GM11168 (cell line): ENCODE data around the gene UMAD1.
"Not testable (repeated sequence)": the region's sequence is repeated elsewhere in the genome, so short reads cannot be mapped to it uniquely, and the experiment has no call there.

Experiments
- in situ Hi-C: fragments of 300-500 bp; cut with MboI; formaldehyde crosslinking; loops from one replicate; pipeline ENCODE4 v1.12.0; 2022; ENCODE audit warnings: low sequenced_read_pairs; ENCODE audit not compliant: unreplicated experiment

The UMAD1 gene

GRCh38 chr7:7819442-7820247, 179.1 kb downstream of the UMAD1 start:
- in situ Hi-C loops, result no loop called here

- in situ Hi-C loops, result no loop called here
Observed at GRCh38 chr7:7820409-7820808, 179.9 kb downstream of the UMAD1 start.

GRCh38 chr7:7820939-7821338, 180.4 kb downstream of the UMAD1 start:
- in situ Hi-C loops, result no loop called here

GRCh38 chr7:7821517-7821916, 181.0 kb downstream of the UMAD1 start:
- in situ Hi-C loops, result no loop called here

GRCh38 chr7:7825294-7825693, 184.7 kb downstream of the UMAD1 start:
- in situ Hi-C loops, result not testable (repeated sequence)

- in situ Hi-C loops, result no loop called here
Observed at GRCh38 chr7:7829667-7830066, 189.1 kb downstream of the UMAD1 start.

- in situ Hi-C loops, result no loop called here
Observed at GRCh38 chr7:7830122-7830878, 189.7 kb downstream of the UMAD1 start.

- in situ Hi-C loops, result no loop called here
Observed at GRCh38 chr7:7832518-7832917, 192.0 kb downstream of the UMAD1 start.

GRCh38 chr7:7834761-7835160, 194.2 kb downstream of the UMAD1 start:
- in situ Hi-C loops, result no loop called here

GRCh38 chr7:7841027-7841426, 200.5 kb downstream of the UMAD1 start:
- in situ Hi-C loops, result no loop called here

GRCh38 chr7:7843240-7843639, 202.7 kb downstream of the UMAD1 start:
- in situ Hi-C loops, result no loop called here

GRCh38 chr7:7843972-7844371, 203.4 kb downstream of the UMAD1 start:
- in situ Hi-C loops, result no loop called here

GRCh38 chr7:7848246-7848645, 207.7 kb downstream of the UMAD1 start:
- in situ Hi-C loops, result no loop called here

- in situ Hi-C loops, result no loop called here
Observed at GRCh38 chr7:7848892-7849291, 208.3 kb downstream of the UMAD1 start.

GRCh38 chr7:7850150-7850549, 209.6 kb downstream of the UMAD1 start:
- in situ Hi-C loops, result no loop called here

GRCh38 chr7:7851381-7851780, 210.8 kb downstream of the UMAD1 start:
- in situ Hi-C loops, result no loop called here

GRCh38 chr7:7851991-7852390, 211.4 kb downstream of the UMAD1 start:
- in situ Hi-C loops, result no loop called here

- in situ Hi-C loops, result no loop called here
Observed at GRCh38 chr7:7857143-7857583, 216.6 kb downstream of the UMAD1 start.

GRCh38 chr7:7858559-7858958, 218.0 kb downstream of the UMAD1 start:
- in situ Hi-C loops, result no loop called here

- in situ Hi-C loops, result no loop called here
Observed at GRCh38 chr7:7859411-7859810, 218.9 kb downstream of the UMAD1 start.

GRCh38 chr7:7861211-7861633, 220.7 kb downstream of the UMAD1 start:
- in situ Hi-C loops, result no loop called here
